Measurements from ENCODE around the gene MECP2. TPM values are rescaled to one million over a fixed set of nuclear protein-coding genes. Genes with fewer than 3 reads are reported as not detected.

MECP2 gene
- total RNA-seq, 2 donors from 2014 or later, result 72.2 to 87.8 TPM

- no peak for ATAC-seq (replicated peaks)
- no peaks in the 10 kb centered on the region for H3K4me1 Mint-ChIP-seq
These were observed 71.1 kb downstream of the MECP2 start for GRCh38 chrX:154026136-154027021.

GRCh38 chrX:154025230-154025629 is 72.3 kb downstream of the MECP2 start:
- Mint-ChIP-seq H3K27me3 (no peaks in the 10 kb centered on the region), H3K9me3 (no peaks in the 10 kb centered on the region), H3K4me3 (no peak overlapping the region), H3K36me3 (ENCODE audit: low read depth) (peaks cover 40% of the 10 kb centered on the region), H3K4me1 (no peaks in the 10 kb centered on the region), H3K27ac (peak overlapping the region; percentile 43)
- ATAC-seq (replicated peaks), result no peak

More at GRCh38 chrX:154026136-154027021, 71.1 kb downstream of the MECP2 start:
- Mint-ChIP-seq H3K27me3 (no peaks in the 10 kb centered on the region), H3K9me3 (no peaks in the 10 kb centered on the region), H3K27ac (no peak overlapping the region), H3K36me3 (ENCODE audit: low read depth) (peaks cover 45% of the 10 kb centered on the region), H3K4me3 (no peak overlapping the region)

- H3K36me3 Mint-ChIP-seq (ENCODE audit: low read depth), result peaks cover 32% of the 10 kb centered on the region
- no peak for ATAC-seq (replicated peaks)
- no peaks in the 10 kb centered on the region for H3K4me1 Mint-ChIP-seq
- no peaks in the 10 kb centered on the region for H3K9me3 Mint-ChIP-seq
- no peak overlapping the region for H3K4me3 Mint-ChIP-seq
- H3K27ac Mint-ChIP-seq, result no peak overlapping the region
- no peaks in the 10 kb centered on the region for H3K27me3 Mint-ChIP-seq
These were observed 73.2 kb downstream of the MECP2 start for GRCh38 chrX:154024271-154024670.

- Mint-ChIP-seq H3K4me1 (no peaks in the 10 kb centered on the region), H3K9me3 (no peaks in the 10 kb centered on the region), H3K4me3 (no peak overlapping the region), H3K27ac (peak overlapping the region; percentile 15), H3K27me3 (no peaks in the 10 kb centered on the region), H3K36me3 (ENCODE audit: low read depth) (peaks cover 30% of the 10 kb centered on the region)
- no peak for ATAC-seq (replicated peaks)
These were observed 74.1 kb downstream of the MECP2 start for GRCh38 chrX:154023276-154024000.

- no peaks in the 10 kb centered on the region for H3K9me3 Mint-ChIP-seq
- no peak for ATAC-seq (replicated peaks)
- H3K36me3 Mint-ChIP-seq (ENCODE audit: low read depth), result peaks cover 31% of the 10 kb centered on the region
- H3K27ac Mint-ChIP-seq, result no peak overlapping the region
- no peaks in the 10 kb centered on the region for H3K4me1 Mint-ChIP-seq
- H3K4me3 Mint-ChIP-seq, result no peak overlapping the region
- H3K27me3 Mint-ChIP-seq, result no peaks in the 10 kb centered on the region
These were observed 75.4 kb downstream of the MECP2 start for GRCh38 chrX:154022108-154022507.

- peak; percentile 64 for ATAC-seq (replicated peaks)
- H3K27ac Mint-ChIP-seq, result peak overlapping the region; percentile 50
- no peaks in the 10 kb centered on the region for H3K9me3 Mint-ChIP-seq
- H3K36me3 Mint-ChIP-seq (ENCODE audit: low read depth), result peaks cover 39% of the 10 kb centered on the region
- no peaks in the 10 kb centered on the region for H3K4me1 Mint-ChIP-seq
- peak overlapping the region; percentile 91 for H3K4me3 Mint-ChIP-seq
- no peaks in the 10 kb centered on the region for H3K27me3 Mint-ChIP-seq
These were observed 76.3 kb downstream of the MECP2 start for GRCh38 chrX:154021131-154021611.

- peak overlapping the region; percentile 96 for H3K27ac Mint-ChIP-seq
- peaks cover 45% of the 10 kb centered on the region for H3K36me3 Mint-ChIP-seq (ENCODE audit: low read depth)
- H3K27me3 Mint-ChIP-seq, result no peaks in the 10 kb centered on the region
- no peaks in the 10 kb centered on the region for H3K4me1 Mint-ChIP-seq
- peak; percentile 28 for ATAC-seq (replicated peaks)
- H3K4me3 Mint-ChIP-seq, result peak overlapping the region; percentile 91
- H3K9me3 Mint-ChIP-seq, result no peaks in the 10 kb centered on the region
These were observed 76.9 kb downstream of the MECP2 start for GRCh38 chrX:154020536-154021115.

GRCh38 chrX:154019633-154020528 is 77.6 kb downstream of the MECP2 start, which contains the start of gene IRAK1:
TSS of gene IRAK1 (minus strand) at chrX:154019902. CDS start at chrX:154019812, 90 bp downstream.
- Mint-ChIP-seq H3K36me3 (ENCODE audit: low read depth) (peaks cover 49% of the 10 kb centered on the region), H3K9me3 (no peaks in the 10 kb centered on the region), H3K27me3 (no peaks in the 10 kb centered on the region), H3K4me1 (no peaks in the 10 kb centered on the region), H3K27ac (peak within 1 kb of the TSS; percentile 96), H3K4me3 (peak within 1 kb of the TSS; percentile 91)
- peak; percentile 77 for ATAC-seq (replicated peaks)

- ATAC-seq (replicated peaks), result peak; percentile 16
- peak overlapping the region; percentile 88 for H3K27ac Mint-ChIP-seq
- no peaks in the 10 kb centered on the region for H3K27me3 Mint-ChIP-seq
- peaks cover 55% of the 10 kb centered on the region for H3K36me3 Mint-ChIP-seq (ENCODE audit: low read depth)
- no peaks in the 10 kb centered on the region for H3K4me1 Mint-ChIP-seq
- peak overlapping the region; percentile 87 for H3K4me3 Mint-ChIP-seq
- H3K9me3 Mint-ChIP-seq, result no peaks in the 10 kb centered on the region
These were observed 78.4 kb downstream of the MECP2 start for GRCh38 chrX:154019061-154019621.

- Mint-ChIP-seq H3K9me3 (no peaks in the 10 kb centered on the region), H3K4me3 (peak overlapping the region; percentile 87)
These were observed 78.9 kb downstream of the MECP2 start for GRCh38 chrX:154018518-154019060.

GRCh38 chrX:154017766-154018517 is 79.6 kb downstream of the MECP2 start:
- no peaks in the 10 kb centered on the region for H3K9me3 Mint-ChIP-seq
- no peaks in the 10 kb centered on the region for H3K4me1 Mint-ChIP-seq
- H3K36me3 Mint-ChIP-seq (ENCODE audit: low read depth), result peaks cover 59% of the 10 kb centered on the region
- peak overlapping the region; percentile 87 for H3K4me3 Mint-ChIP-seq
- H3K27ac Mint-ChIP-seq, result no peak overlapping the region
- no peaks in the 10 kb centered on the region for H3K27me3 Mint-ChIP-seq
- no peak for ATAC-seq (replicated peaks)

More at GRCh38 chrX:154018518-154019060, 78.9 kb downstream of the MECP2 start:
- ATAC-seq (replicated peaks), result no peak
- no peaks in the 10 kb centered on the region for H3K27me3 Mint-ChIP-seq
- H3K27ac Mint-ChIP-seq, result peak overlapping the region; percentile 88
- no peaks in the 10 kb centered on the region for H3K4me1 Mint-ChIP-seq
- peaks cover 58% of the 10 kb centered on the region for H3K36me3 Mint-ChIP-seq (ENCODE audit: low read depth)

GRCh38 chrX:154016366-154017076 is 81.0 kb downstream of the MECP2 start:
- no peak overlapping the region for H3K27ac Mint-ChIP-seq

More at GRCh38 chrX:154016366-154017076, 81.0 kb downstream of the MECP2 start:
- no peaks in the 10 kb centered on the region for H3K9me3 Mint-ChIP-seq
- H3K27me3 Mint-ChIP-seq, result no peaks in the 10 kb centered on the region
- no peaks in the 10 kb centered on the region for H3K4me1 Mint-ChIP-seq
- no peak overlapping the region for H3K4me3 Mint-ChIP-seq
- no peak for ATAC-seq (replicated peaks)
- peaks cover 65% of the 10 kb centered on the region for H3K36me3 Mint-ChIP-seq (ENCODE audit: low read depth)
